Measurements from ENCODE around the gene MSRB3. TPM values are rescaled to one million over a fixed set of nuclear protein-coding genes. Genes with fewer than 3 reads are reported as not detected.
"Not testable (repeated sequence)": the region's sequence is repeated elsewhere in the genome, so short reads cannot be mapped to it uniquely, and the experiment has no call there.

Gene MSRB3
- total RNA-seq, 1 donor from 2014 or later, result not detected

DNA sequence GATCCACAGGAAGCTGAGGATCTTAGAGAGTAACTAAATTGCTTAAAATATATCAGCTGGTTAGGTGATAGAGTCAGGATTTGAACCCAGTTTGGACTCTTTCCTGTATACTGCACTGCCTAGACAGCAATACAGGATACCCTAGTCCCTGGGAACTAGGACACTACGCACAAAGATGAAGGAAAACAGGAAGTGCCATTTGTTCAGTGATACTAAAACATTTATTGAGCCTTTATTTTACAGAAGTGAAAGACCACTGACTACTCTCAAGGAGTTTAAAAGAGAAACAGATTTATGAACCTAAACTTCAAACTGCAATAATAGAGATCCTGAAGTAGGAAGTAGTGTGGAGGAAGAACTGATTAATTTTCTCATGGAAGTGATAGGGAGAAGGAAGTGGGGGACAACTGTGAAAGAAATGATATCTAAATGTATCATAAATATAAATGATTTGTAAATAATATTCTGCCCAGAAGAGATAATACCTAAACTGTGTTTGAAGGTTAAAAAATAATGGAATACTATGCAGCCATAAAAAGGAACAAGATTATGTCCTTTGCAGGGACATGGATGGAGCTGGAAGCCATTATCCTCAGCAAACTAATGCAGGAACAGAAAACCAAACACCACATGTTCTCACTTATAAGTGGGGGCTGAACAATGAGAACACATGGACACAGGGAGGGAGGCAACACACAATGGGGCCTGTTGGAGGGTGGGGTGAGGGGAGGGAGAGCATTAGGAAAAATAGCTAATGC lies 18.2 kb downstream of the MSRB3 start:
- Mint-ChIP-seq H3K27me3 (ENCODE audit: insufficient read depth) (peaks cover 16% of the 10 kb centered on the region), H3K27ac (no peak overlapping the region), H3K4me1 (ENCODE audit: low read depth) (no peaks in the 10 kb centered on the region), H3K9me3 (no peaks in the 10 kb centered on the region), H3K36me3 (ENCODE audit: low read depth) (no peaks in the 10 kb centered on the region), H3K4me3 (no peak overlapping the region)
- DNase-seq (ENCODE audit: low spot score), result no peak
- intact Hi-C loops (cut with micrococcal nuclease), result no loop called here

DNA sequence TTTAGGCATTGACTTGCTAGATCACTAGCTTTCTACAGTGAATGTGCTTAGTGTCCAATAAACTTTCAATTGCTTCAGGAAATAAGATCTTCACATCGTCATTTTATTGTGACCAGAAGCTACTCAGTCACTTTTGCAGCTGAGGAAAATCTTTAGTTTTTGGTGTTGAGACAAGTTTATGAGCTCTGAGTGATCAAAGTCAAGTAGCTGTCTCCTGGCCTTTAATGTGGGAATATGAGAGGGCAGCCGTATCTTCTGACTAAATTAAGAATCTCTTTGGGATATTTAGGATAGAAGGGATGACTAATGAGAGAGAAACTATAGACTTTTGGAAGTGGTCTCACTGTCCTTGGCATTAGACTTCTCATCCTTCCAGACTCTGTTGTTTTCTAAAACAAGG lies 21.6 kb downstream of the MSRB3 start:
- DNase-seq (ENCODE audit: low spot score), result no peak
- Mint-ChIP-seq H3K27ac (no peak overlapping the region), H3K27me3 (ENCODE audit: insufficient read depth) (peaks cover 18% of the 10 kb centered on the region), H3K4me1 (ENCODE audit: low read depth) (no peaks in the 10 kb centered on the region), H3K4me3 (no peak overlapping the region), H3K36me3 (ENCODE audit: low read depth) (no peaks in the 10 kb centered on the region), H3K9me3 (no peaks in the 10 kb centered on the region)
- intact Hi-C loops (cut with micrococcal nuclease), result no loop called here

DNA sequence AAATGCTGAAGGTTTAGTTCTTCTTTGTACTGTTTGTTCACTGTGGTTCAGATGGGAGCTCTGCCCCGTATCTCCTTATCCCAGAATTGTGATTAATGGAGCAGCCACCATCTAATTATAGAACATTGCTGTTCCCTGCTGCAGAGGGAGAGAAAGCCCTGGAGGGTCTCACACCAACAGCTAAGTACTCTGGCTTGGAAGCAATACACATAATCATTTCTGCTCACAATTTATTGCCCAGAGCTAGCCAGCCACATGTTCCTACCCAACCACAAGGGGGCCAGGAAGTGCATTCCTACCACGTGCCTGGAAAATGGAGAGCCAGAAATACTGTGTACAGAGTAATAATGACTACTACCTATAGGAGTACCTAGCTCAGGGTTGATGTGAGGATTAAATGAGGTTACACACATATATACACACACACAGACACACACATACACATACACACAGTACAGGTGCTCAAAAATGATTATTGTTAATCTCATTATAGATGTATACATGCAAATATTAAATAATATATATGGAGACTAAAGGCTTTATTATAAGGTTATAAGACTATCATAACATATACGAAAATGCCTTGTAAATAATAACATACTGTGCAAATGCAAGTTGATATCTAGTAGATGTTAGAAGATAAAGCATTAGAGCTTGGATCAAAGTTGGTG lies 22.3 kb downstream of the MSRB3 start:
- H3K4me1 Mint-ChIP-seq (ENCODE audit: low read depth), result no peaks in the 10 kb centered on the region
- no peaks in the 10 kb centered on the region for H3K36me3 Mint-ChIP-seq (ENCODE audit: low read depth)
- DNase-seq (ENCODE audit: low spot score), result no peak
- H3K27me3 Mint-ChIP-seq (ENCODE audit: insufficient read depth), result peaks cover 18% of the 10 kb centered on the region
- no peak overlapping the region for H3K27ac Mint-ChIP-seq
- intact Hi-C loops (cut with micrococcal nuclease), result no loop called here
- no peaks in the 10 kb centered on the region for H3K9me3 Mint-ChIP-seq
- H3K4me3 Mint-ChIP-seq, result no peak overlapping the region

- Mint-ChIP-seq H3K36me3 (ENCODE audit: low read depth) (no peaks in the 10 kb centered on the region), H3K9me3 (no peaks in the 10 kb centered on the region), H3K4me1 (ENCODE audit: low read depth) (no peaks in the 10 kb centered on the region), H3K4me3 (no peak overlapping the region), H3K27ac (no peak overlapping the region), H3K27me3 (ENCODE audit: insufficient read depth) (peaks cover 16% of the 10 kb centered on the region)
- DNase-seq (ENCODE audit: low spot score), result no peak
- intact Hi-C loops (cut with micrococcal nuclease), result no loop called here
Measured at GRCh38 chr12:65302891-65303290, 24.4 kb downstream of the MSRB3 start.

DNA sequence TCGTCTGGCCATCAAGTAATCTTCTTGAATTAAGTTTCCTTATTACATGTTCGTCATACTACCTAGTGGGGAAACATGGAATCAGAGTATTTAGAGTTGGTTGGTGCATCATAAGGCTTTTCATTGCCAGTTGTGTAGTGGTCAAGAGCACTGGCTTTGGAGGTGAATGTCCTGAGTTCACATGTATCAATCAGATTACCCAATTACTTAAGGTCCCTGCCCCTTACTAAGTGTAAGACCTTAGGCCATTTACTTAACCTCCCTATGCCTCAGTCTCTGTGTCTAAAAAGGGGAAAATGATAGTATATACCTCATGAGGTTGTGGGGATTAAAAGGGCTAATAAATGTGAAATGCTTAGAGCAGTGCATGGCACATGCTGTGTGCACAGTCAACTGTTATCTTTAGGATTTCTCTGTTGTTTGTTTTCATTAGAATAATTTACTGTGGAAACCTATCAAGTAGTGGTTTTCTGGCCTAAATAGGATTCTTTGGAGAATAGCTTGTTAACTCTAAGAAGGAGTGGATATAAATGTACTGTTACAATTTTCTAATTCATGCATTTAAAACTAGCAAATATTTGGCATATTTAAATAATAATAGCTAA lies 27.0 kb downstream of the MSRB3 start:
- Mint-ChIP-seq H3K36me3 (ENCODE audit: low read depth) (no peaks in the 10 kb centered on the region), H3K4me1 (ENCODE audit: low read depth) (no peaks in the 10 kb centered on the region), H3K27me3 (ENCODE audit: insufficient read depth) (peaks cover 10% of the 10 kb centered on the region), H3K27ac (no peak overlapping the region), H3K9me3 (no peaks in the 10 kb centered on the region), H3K4me3 (no peak overlapping the region)
- DNase-seq (ENCODE audit: low spot score), result no peak
- intact Hi-C loops (cut with micrococcal nuclease), result no loop called here

GRCh38 chr12:65306366-65307168 lies 28.1 kb downstream of the MSRB3 start:
- Mint-ChIP-seq H3K36me3 (ENCODE audit: low read depth) (no peaks in the 10 kb centered on the region), H3K27me3 (ENCODE audit: insufficient read depth) (peaks cover 8% of the 10 kb centered on the region), H3K9me3 (no peaks in the 10 kb centered on the region), H3K4me3 (no peak overlapping the region), H3K4me1 (ENCODE audit: low read depth) (no peaks in the 10 kb centered on the region), H3K27ac (no peak overlapping the region)
- DNase-seq (ENCODE audit: low spot score), result no peak
- intact Hi-C loops (cut with micrococcal nuclease), result no loop called here

GRCh38 chr12:65307169-65307501 lies 28.7 kb downstream of the MSRB3 start:
- Mint-ChIP-seq H3K27me3 (ENCODE audit: insufficient read depth) (peaks cover 8% of the 10 kb centered on the region), H3K9me3 (no peaks in the 10 kb centered on the region), H3K36me3 (ENCODE audit: low read depth) (no peaks in the 10 kb centered on the region), H3K4me1 (ENCODE audit: low read depth) (no peaks in the 10 kb centered on the region), H3K4me3 (no peak overlapping the region), H3K27ac (no peak overlapping the region)
- intact Hi-C loops (cut with micrococcal nuclease), result no loop called here
- no peak for DNase-seq (ENCODE audit: low spot score)

DNA sequence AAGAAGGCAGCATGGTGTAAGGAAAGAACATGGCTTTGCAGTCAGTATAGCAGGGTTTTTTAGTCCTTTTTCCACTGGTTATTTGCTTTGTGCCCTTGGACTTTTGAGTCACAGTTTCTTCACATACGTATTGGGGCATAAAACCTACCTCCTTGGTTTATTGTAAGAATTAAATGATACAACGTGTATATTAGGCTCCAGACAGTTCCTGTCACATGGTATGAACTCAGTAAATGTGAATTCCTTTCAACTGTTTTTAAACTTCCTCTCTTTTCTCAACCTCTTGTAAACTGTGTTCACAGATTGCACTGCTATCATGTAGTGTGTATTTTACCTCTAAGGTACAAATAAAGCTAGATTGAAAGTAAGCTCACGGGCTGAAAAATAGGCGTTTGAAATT lies 29.5 kb downstream of the MSRB3 start:
- DNase-seq (ENCODE audit: low spot score), result no peak
- no peaks in the 10 kb centered on the region for H3K4me1 Mint-ChIP-seq (ENCODE audit: low read depth)
- no peaks in the 10 kb centered on the region for H3K9me3 Mint-ChIP-seq
- H3K4me3 Mint-ChIP-seq, result no peak overlapping the region
- H3K27ac Mint-ChIP-seq, result no peak overlapping the region
- no peaks in the 10 kb centered on the region for H3K36me3 Mint-ChIP-seq (ENCODE audit: low read depth)
- intact Hi-C loops (cut with micrococcal nuclease), result no loop called here
- H3K27me3 Mint-ChIP-seq (ENCODE audit: insufficient read depth), result peaks cover 4% of the 10 kb centered on the region

- no peak for DNase-seq (ENCODE audit: low spot score)
- Mint-ChIP-seq H3K4me1 (ENCODE audit: low read depth) (no peaks in the 10 kb centered on the region), H3K4me3 (no peak overlapping the region), H3K9me3 (no peaks in the 10 kb centered on the region), H3K36me3 (ENCODE audit: low read depth) (no peaks in the 10 kb centered on the region), H3K27ac (no peak overlapping the region), H3K27me3 (ENCODE audit: insufficient read depth) (peaks cover 3% of the 10 kb centered on the region)
- intact Hi-C loops (cut with micrococcal nuclease), result no loop called here
Measured at GRCh38 chr12:65308601-65309071, 30.2 kb downstream of the MSRB3 start.

DNA sequence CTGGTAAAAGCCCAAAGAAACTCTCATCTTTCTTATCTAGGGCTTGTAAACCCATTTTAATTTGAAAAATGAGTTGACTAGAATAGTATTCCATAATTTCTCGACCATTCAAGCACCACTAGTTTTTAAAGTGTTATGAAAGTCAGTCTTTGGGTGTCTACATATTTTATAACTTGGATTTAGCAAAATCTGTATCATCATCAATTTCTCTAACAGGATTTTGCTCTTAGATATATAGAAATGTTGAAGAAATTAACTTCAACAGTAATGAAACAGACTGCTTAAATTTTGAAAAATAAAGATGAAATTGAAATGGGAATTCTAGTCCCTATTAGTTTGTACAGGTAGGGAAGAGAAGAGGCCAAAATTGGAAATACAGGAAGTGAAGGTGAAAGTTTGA lies 32.8 kb downstream of the MSRB3 start:
- Mint-ChIP-seq H3K27ac (no peak overlapping the region), H3K4me1 (ENCODE audit: low read depth) (no peaks in the 10 kb centered on the region), H3K4me3 (no peak overlapping the region)

GRCh38 chr12:65313719-65314317 lies 35.3 kb downstream of the MSRB3 start:
- H3K4me1 Mint-ChIP-seq (ENCODE audit: low read depth), result no peaks in the 10 kb centered on the region
- no peak overlapping the region for H3K27ac Mint-ChIP-seq
- peaks cover 5% of the 10 kb centered on the region for H3K27me3 Mint-ChIP-seq (ENCODE audit: insufficient read depth)
- H3K9me3 Mint-ChIP-seq, result no peaks in the 10 kb centered on the region
- no peak overlapping the region for H3K4me3 Mint-ChIP-seq
- H3K36me3 Mint-ChIP-seq (ENCODE audit: low read depth), result no peaks in the 10 kb centered on the region
- no peak for DNase-seq (ENCODE audit: low spot score)
- intact Hi-C loops (cut with micrococcal nuclease), result loop anchor here (5.0 to 10.0 kb wide), 2 partner anchors 419 to 773 kb away; no protein-coding TSS in a partner anchor

More for the DNA sequence above, 32.8 kb downstream of the MSRB3 start:
- DNase-seq (ENCODE audit: low spot score), result no peak
- no peaks in the 10 kb centered on the region for H3K9me3 Mint-ChIP-seq
- H3K27me3 Mint-ChIP-seq (ENCODE audit: insufficient read depth), result peaks cover 3% of the 10 kb centered on the region
- no peaks in the 10 kb centered on the region for H3K36me3 Mint-ChIP-seq (ENCODE audit: low read depth)
- intact Hi-C loops (cut with micrococcal nuclease), result loop anchor here (5.0 to 10.0 kb wide), 2 partner anchors 416 to 776 kb away; no protein-coding TSS in a partner anchor

DNA sequence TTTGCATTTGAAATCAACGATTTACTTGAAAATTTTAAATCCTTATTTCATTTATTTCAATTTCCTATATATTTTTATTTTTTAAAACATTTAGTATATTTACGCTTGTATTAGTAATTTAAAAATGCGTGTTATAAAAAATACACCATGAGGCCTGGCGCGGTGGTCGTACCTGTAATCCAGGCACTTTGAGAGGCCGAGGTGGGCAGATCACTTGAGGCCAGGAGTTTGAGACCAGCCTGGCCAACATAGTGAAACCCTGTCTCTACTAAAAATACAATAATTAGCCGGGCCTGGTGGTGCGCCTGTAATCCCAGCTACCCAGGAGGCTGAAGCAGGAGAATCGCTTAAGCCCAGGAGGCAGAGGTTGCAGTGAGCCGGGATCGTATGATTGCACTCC lies 36.8 kb downstream of the MSRB3 start:
- not testable (repeated sequence) for H3K4me3 Mint-ChIP-seq; H3K9me3 Mint-ChIP-seq; H3K27ac Mint-ChIP-seq; H3K4me1 Mint-ChIP-seq (ENCODE audit: low read depth); H3K27me3 Mint-ChIP-seq (ENCODE audit: insufficient read depth); DNase-seq (ENCODE audit: low spot score); H3K36me3 Mint-ChIP-seq (ENCODE audit: low read depth)
- intact Hi-C loops (cut with micrococcal nuclease), result loop anchor here (10.0 kb wide), 1 partner anchor 420 kb away; no protein-coding TSS in a partner anchor

Data from activated T-helper 1 cell treated with anti-CD3 and anti-CD28 coated beads, Interleukin-12 subunit alpha, Interleukin-12 subunit beta, Interleukin-2, Interleukin-4 antibody, amounts not matched to agents 30 ng/mL and 10 ng/mL and 1 ng/mL, durations not matched to agents 14 hours and 24 hours and 36 hours (primary cell).